ENCODE measurements around the gene CUL9. TPM values are rescaled to one million over a fixed set of nuclear protein-coding genes. Genes with fewer than 3 reads are reported as not detected.

Gene CUL9
- total RNA-seq, 1 experiment from 2014 or later, result 30.4 TPM

DNA sequence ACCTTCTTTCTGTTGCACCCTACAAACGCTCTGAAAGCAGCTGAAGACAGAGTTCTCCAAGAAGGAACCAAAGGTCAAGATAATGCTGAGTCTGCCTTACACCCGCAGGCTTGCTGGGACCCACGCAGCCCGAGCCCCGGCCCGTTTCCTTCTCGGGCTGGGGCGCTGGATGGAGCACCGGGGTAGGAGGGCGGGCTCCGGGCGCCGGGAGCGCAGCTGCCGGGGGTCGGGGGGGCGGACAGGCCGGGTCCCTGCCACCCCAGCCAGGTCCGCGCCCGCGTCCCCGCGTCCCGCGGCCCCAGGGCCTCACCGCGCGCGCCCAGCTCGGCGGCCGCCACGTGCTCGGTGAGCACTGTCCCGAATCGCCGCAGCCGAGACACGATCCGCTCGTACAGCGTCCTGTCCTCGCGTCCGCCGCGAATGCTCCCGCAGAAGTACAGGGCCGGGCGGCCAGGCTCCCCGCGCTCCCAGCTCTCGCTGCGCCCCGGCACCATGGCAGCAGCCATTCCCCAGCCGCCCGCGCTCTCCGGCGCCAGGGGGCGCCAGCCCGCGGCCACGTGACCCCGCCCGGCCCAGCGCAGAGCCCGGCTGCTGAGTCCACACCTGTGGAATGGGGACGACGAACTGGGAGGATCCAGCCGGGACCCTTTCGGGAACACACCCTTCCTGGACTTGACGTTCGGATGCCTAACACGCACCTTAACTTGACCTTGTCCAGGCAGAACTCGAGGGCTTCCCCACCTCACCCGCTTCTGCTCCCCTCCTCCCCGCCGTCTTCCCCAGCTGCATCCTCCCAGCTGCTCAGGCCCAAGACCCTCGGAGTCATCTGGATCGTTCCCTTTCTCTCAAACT is 47.2 kb downstream of the CUL9 start, which contains the start of gene DNPH1:
Gene DNPH1, minus strand, starts transcription at position 531 of the 852 bp plus-strand sequence. Its CDS starts 25 bp downstream, at position 506.
- BruUV-seq (replicated peaks), result no TSS peak
- Histone ChIP-seq H3K9me2 (replicated peaks; ENCODE audit: low read length) (no peaks in the 10 kb centered on the region), H3K9me3 (ENCODE audit: low read length) (no peaks in the 10 kb centered on the region), H3K27ac (ENCODE audit: low read length) (no peak within 1 kb of the TSS), H3K4me2 (ENCODE audit: low read length) (peak within 1 kb of the TSS; percentile 81), H3K27me3 (ENCODE audit: low read length) (no peaks in the 10 kb centered on the region), H3K79me2 (ENCODE audit: low read length) (peaks cover 19% of the 10 kb centered on the region), H3K9ac (ENCODE audit: low read length) (peak within 1 kb of the TSS; percentile 75), H3F3A (ENCODE audit: low read length, unreplicated experiment) (no peaks in the 10 kb centered on the region), H3K4me1 (ENCODE audit: insufficient read depth, low read length) (peaks cover 10% of the 10 kb centered on the region; the same call in 1 of the 2 replicates), H3K36me3 (ENCODE audit: low read depth, low read length) (no peaks in the 10 kb centered on the region), H2AFZ (ENCODE audit: low read length) (peak within 1 kb of the TSS; percentile 77), H3K4me3 (ENCODE audit: low read length) (peak within 1 kb of the TSS; percentile 69), H4K20me1 (ENCODE audit: low read length) (no peaks in the 10 kb centered on the region)
- intact Hi-C loops (cut with micrococcal nuclease), result no loop called here
- POLR2A ChIA-PET (ENCODE audit: unreplicated experiment), result no interaction called here
- peak; percentile 80 for DNase-seq
- TF ChIP-seq, protein P1, sequence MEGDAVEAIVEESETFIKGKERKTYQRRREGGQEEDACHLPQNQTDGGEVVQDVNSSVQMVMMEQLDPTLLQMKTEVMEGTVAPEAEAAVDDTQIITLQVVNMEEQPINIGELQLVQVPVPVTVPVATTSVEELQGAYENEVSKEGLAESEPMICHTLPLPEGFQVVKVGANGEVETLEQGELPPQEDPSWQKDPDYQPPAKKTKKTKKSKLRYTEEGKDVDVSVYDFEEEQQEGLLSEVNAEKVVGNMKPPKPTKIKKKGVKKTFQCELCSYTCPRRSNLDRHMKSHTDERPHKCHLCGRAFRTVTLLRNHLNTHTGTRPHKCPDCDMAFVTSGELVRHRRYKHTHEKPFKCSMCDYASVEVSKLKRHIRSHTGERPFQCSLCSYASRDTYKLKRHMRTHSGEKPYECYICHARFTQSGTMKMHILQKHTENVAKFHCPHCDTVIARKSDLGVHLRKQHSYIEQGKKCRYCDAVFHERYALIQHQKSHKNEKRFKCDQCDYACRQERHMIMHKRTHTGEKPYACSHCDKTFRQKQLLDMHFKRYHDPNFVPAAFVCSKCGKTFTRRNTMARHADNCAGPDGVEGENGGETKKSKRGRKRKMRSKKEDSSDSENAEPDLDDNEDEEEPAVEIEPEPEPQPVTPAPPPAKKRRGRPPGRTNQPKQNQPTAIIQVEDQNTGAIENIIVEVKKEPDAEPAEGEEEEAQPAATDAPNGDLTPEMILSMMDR (conservative IDR thresholded peaks at IDR 0.05; ENCODE audit: low read depth, low read length), result peak; percentile 86
- no peak for TF ChIP-seq EZH2 (IDR thresholded peaks at IDR 0.05; ENCODE audit: low read length, unreplicated experiment)
- TF ChIP-seq EZH2phosphoT487 (IDR thresholded peaks at IDR 0.05; ENCODE audit: borderline replicate concordance, low read length), result no peak
- CTCF ChIA-PET, result interaction anchor here (0.6 to 1.0 kb wide), 4 partner anchors 9 to 209 kb away, joined by 3 to 5 read pairs (median 3); no protein-coding TSS in a partner anchor
- peak; percentile 96 for ATAC-seq

GRCh38 chr6:43229803-43230620 is 48.0 kb downstream of the CUL9 start:
- peak overlapping the region; percentile 81; the same call in 1 of the 2 replicates for H3K4me2 ChIP-seq (ENCODE audit: low read length)
- TF ChIP-seq, protein P1 (conservative IDR thresholded peaks at IDR 0.05; ENCODE audit: low read depth, low read length), result no peak
- TF ChIP-seq EZH2phosphoT487 (IDR thresholded peaks at IDR 0.05; ENCODE audit: borderline replicate concordance, low read length), result no peak
- H3K9me3 ChIP-seq (ENCODE audit: low read length), result no peaks in the 10 kb centered on the region
- H4K20me1 ChIP-seq (ENCODE audit: low read length), result no peaks in the 10 kb centered on the region
- no peaks in the 10 kb centered on the region for H3K36me3 ChIP-seq (ENCODE audit: low read depth, low read length)
- H3K79me2 ChIP-seq (ENCODE audit: low read length), result peaks cover 19% of the 10 kb centered on the region
- peak overlapping the region; percentile 77; the same call in 1 of the 2 replicates for H2AFZ ChIP-seq (ENCODE audit: low read length)
- peaks cover 10% of the 10 kb centered on the region; the same call in 1 of the 2 replicates for H3K4me1 ChIP-seq (ENCODE audit: insufficient read depth, low read length)
- BruUV-seq (replicated peaks), result no TSS peak
- H3F3A ChIP-seq (ENCODE audit: low read length, unreplicated experiment), result no peaks in the 10 kb centered on the region
- H3K9ac ChIP-seq (ENCODE audit: low read length), result no peak overlapping the region
- no peaks in the 10 kb centered on the region for H3K9me2 ChIP-seq (replicated peaks; ENCODE audit: low read length)
- DNase-seq (no peak), ATAC-seq (no peak)
- no peak overlapping the region for H3K27ac ChIP-seq (ENCODE audit: low read length)
- no peaks in the 10 kb centered on the region for H3K27me3 ChIP-seq (ENCODE audit: low read length)
- H3K4me3 ChIP-seq (ENCODE audit: low read length), result peak overlapping the region; percentile 69; the same call in 1 of the 2 replicates
- POLR2A ChIA-PET (ENCODE audit: unreplicated experiment), result no interaction called here
- CTCF ChIA-PET, result interaction anchor here (1.0 kb wide), 2 partner anchors 8 to 66 kb away, joined by 3 to 5 read pairs; no protein-coding TSS in a partner anchor
- intact Hi-C loops (cut with micrococcal nuclease), result no loop called here
